ENCODE results near the gene ANXA6.

ANXA6 gene

GRCh38 chr5:151058891-151059489 lies 98.6 kb downstream of the ANXA6 start:
- no peak for DNase-seq

GRCh38 chr5:151058301-151058700 lies 99.3 kb downstream of the ANXA6 start:
- no peak for DNase-seq

DNA sequence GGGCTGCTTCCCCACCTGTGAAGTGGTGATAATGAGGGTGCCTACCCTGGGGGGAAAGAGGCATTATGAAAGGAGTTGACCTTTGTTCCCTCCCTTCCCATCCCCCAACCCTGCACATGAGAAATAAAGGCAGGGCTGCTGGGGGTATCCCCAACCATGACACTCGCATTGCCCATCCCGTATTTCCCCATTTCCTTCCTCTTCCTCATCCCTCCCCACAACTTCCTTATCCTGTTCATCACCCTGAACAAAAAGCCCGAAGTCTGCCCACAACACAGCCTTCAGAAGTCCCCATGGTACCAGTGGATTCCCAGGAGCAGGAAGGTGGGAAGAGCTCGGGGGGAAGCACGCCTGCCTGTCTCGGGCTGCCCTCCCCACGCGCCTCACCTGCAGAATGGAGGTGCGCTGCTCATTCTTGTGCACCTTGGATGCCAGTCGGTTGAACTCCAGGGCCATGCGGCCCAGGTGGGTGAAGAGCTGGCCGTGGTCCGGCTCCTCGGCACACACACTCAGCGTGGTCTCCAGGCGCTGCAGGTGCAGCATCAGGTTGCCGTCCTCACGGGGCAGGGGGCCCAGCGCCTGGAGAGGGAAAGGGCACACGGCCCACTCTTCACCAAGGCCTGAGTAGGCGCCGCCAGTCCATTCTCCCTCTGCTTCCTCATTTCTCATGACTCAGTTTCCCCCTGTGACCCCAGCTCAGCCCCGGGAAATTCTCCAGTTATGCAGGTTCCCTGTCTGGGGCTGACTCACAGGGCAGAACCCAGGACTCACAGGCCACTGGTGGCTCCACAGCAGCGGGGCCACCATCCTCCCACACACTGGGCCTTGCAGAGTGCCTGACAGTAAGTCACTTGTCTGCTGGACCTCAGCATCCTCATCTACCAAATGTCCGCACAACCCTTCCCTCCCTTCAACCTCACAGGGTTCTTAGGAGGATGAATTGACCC lies 100.9 kb downstream of the ANXA6 start:
- no peak for DNase-seq

GRCh38 chr5:151055336-151055735 lies 102.2 kb downstream of the ANXA6 start:
- no peak for DNase-seq

DNA sequence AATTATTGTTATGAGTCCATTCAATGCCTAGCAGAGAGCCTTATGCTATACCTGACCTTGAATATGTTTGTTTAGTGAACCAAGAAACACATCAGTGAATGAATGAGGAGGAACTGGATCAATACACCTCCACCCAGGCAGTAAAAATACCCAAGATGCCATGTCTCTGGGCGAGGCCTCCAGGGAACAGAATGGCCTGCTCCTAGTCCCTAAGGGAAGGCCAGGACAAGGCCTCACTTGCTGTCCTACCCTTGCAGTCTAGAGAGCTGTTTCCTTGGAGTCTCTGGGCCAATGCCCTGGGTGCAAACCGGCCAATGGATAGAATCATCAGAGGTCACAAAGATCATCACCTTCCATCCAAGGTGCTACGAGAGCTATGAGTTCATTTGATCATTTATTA lies 102.9 kb downstream of the ANXA6 start:
- DNase-seq, result no peak

DNA sequence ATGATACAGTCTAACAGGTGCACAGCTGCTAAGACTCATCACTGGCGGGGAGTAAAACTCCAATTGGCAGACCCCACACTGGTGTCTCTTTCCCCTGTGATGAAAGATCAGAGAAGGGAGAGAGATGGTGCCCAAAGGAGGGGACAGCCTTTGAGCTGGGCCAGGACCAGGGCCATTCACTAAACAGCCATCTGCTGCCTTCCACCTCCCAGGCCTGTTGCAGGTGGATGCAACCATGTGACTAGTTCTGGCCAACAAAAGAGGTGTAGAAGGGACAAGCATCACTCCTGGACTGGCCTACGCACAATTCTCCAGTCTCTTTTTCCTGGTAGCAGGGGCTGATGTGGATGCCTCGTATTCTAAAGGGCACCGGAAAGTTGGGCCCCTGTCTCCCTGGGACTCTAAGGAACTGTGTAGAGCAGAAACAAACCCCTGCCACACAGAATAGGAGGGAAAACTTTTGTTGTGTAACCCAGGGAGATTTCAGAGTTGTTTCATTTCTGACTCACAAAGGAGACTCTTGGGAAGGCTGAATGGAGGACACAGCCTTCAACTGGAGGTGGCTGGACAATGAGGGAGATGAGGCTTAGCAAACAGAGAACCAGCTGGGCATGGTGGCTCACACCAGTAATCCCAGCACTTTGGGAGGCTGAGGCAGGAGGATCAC lies 103.7 kb downstream of the ANXA6 start:
- DNase-seq, result no peak

DNA sequence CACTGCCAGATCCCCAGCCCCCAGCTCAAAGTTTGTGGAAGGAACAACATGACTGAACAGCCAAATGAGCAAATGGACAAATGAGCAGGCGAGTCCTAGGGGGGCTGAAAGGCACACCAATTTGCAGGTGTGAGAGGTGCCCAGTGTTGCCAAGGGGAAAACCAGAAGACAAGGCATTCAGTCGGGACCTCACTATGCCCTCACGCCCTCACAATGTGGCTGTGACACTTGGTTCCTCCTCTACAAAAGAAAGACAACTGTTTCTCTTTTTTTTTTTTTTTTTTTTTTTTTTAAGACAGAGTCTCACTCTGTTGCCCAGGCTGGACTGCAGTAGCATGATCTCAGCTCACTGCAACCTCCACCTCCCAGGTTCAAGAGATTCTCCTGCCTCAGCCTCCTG lies 104.7 kb downstream of the ANXA6 start:
- no peak for DNase-seq

DNA sequence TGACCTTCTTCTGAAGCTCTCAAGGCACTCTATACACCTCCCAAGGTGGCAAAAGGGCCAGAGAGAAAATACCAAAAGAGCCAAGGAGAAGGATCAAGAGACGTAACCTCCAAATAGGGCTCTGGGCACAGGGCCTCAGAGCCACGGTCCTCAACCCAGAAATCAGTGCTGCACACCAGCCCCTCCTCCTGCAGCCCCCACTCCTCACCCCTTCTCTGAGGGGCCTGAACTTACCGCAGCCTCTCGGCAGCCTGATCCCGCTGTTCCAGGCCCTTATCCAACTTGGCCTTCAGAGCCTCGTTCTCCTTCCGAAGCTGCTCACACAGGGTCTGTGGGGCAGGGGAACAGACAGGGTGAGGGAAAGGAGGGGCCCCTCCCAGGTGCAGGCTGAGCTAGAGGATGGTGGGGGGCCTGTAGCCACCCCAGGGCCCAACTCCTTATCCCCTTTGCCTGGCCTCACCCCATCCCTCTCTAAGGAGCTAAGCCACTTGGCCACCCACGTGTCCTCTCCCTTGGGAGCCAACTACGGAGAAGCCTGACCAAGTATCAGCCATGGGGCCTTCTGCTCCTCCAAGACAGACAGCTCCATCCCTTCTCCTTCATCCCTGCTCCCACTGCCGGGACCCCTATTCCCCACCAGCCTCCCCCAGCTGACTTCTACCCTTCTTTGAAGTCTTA lies 105.5 kb downstream of the ANXA6 start:
- no peak for DNase-seq

- DNase-seq, result peak; percentile 73
Observed at GRCh38 chr5:151051066-151051930, 106.3 kb downstream of the ANXA6 start.
